ENCODE measurements around the gene FERMT1.

FERMT1 gene

GRCh38 chr20:6053776-6054688 lies 68.8 kb downstream of the FERMT1 start, which contains the start of gene LRRN4:
LRRN4 (minus strand) TSS chr20:6054060; CDS start chr20:6052799, 1,261 bp downstream.
- Histone ChIP-seq H3F3A (ENCODE audit: low read depth) (no peaks in the 10 kb centered on the region), H2AFZ (ENCODE audit: low read length) (no peak within 1 kb of the TSS), H3K9me2 (replicated peaks; ENCODE audit: low read depth, low read length) (no peaks in the 10 kb centered on the region), H3K4me3 (ENCODE audit: low read length, poor library complexity, severe bottlenecking) (no peak within 1 kb of the TSS), H3K9ac (ENCODE audit: low read depth, low read length, poor library complexity, severe bottlenecking) (no peak within 1 kb of the TSS), H3K27me3 (ENCODE audit: insufficient read depth, low read length, poor library complexity, severe bottlenecking) (no peaks in the 10 kb centered on the region), H3K36me3 (ENCODE audit: insufficient read depth, low read length) (no peaks in the 10 kb centered on the region), H3K4me1 (ENCODE audit: insufficient read depth, low read length, poor library complexity, severe bottlenecking) (peaks cover 4% of the 10 kb centered on the region), H3K9me3 (ENCODE audit: insufficient read depth, low read depth, low read length) (no peaks in the 10 kb centered on the region), H4K20me1 (ENCODE audit: insufficient read depth, low read length, poor library complexity, severe bottlenecking) (no peaks in the 10 kb centered on the region), H3K4me2 (ENCODE audit: low read depth, low read length, poor library complexity, severe bottlenecking) (no peak within 1 kb of the TSS), H3K79me2 (ENCODE audit: insufficient read depth, low read length) (no peaks in the 10 kb centered on the region)
- TF ChIP-seq EZH2phosphoT487 (IDR thresholded peaks at IDR 0.05; ENCODE audit: borderline replicate concordance) (no peak), CTCF (conservative IDR thresholded peaks at IDR 0.05; ENCODE audit: low read length) (no peak)

- H3K27me3 ChIP-seq (ENCODE audit: insufficient read depth, low read length, poor library complexity, severe bottlenecking): no peaks in the 10 kb centered on the region
- no peak overlapping the region for H2AFZ ChIP-seq (ENCODE audit: low read length)
- no peaks in the 10 kb centered on the region for H3F3A ChIP-seq (ENCODE audit: low read depth)
Observed at GRCh38 chr20:6053064-6053775, 69.6 kb downstream of the FERMT1 start.

GRCh38 chr20:6051505-6051904 lies 71.3 kb downstream of the FERMT1 start:
- TF ChIP-seq EZH2phosphoT487 (IDR thresholded peaks at IDR 0.05; ENCODE audit: borderline replicate concordance) (no peak), CTCF (conservative IDR thresholded peaks at IDR 0.05; ENCODE audit: low read length) (no peak)
- H3K9me2 ChIP-seq (replicated peaks; ENCODE audit: low read depth, low read length): no peaks in the 10 kb centered on the region
- no peak overlapping the region for H3K4me2 ChIP-seq (ENCODE audit: low read depth, low read length, poor library complexity, severe bottlenecking)
- no peak overlapping the region for H3K4me3 ChIP-seq (ENCODE audit: low read length, poor library complexity, severe bottlenecking)
- no peaks in the 10 kb centered on the region for H3K9me3 ChIP-seq (ENCODE audit: insufficient read depth, low read depth, low read length)
- H3K79me2 ChIP-seq (ENCODE audit: insufficient read depth, low read length): no peaks in the 10 kb centered on the region
- no peaks in the 10 kb centered on the region for H3F3A ChIP-seq (ENCODE audit: low read depth)
- peaks cover 4% of the 10 kb centered on the region for H3K4me1 ChIP-seq (ENCODE audit: insufficient read depth, low read length, poor library complexity, severe bottlenecking)
- H3K36me3 ChIP-seq (ENCODE audit: insufficient read depth, low read length): no peaks in the 10 kb centered on the region
- H4K20me1 ChIP-seq (ENCODE audit: insufficient read depth, low read length, poor library complexity, severe bottlenecking): no peaks in the 10 kb centered on the region
- no peaks in the 10 kb centered on the region for H3K27me3 ChIP-seq (ENCODE audit: insufficient read depth, low read length, poor library complexity, severe bottlenecking)
- no peak overlapping the region for H2AFZ ChIP-seq (ENCODE audit: low read length)
- H3K9ac ChIP-seq (ENCODE audit: low read depth, low read length, poor library complexity, severe bottlenecking): no peak overlapping the region

More at GRCh38 chr20:6053064-6053775, 69.6 kb downstream of the FERMT1 start:
- H3K9me2 ChIP-seq (replicated peaks; ENCODE audit: low read depth, low read length): no peaks in the 10 kb centered on the region
- H3K36me3 ChIP-seq (ENCODE audit: insufficient read depth, low read length): no peaks in the 10 kb centered on the region
- H3K79me2 ChIP-seq (ENCODE audit: insufficient read depth, low read length): no peaks in the 10 kb centered on the region
- no peaks in the 10 kb centered on the region for H4K20me1 ChIP-seq (ENCODE audit: insufficient read depth, low read length, poor library complexity, severe bottlenecking)
- TF ChIP-seq CTCF (conservative IDR thresholded peaks at IDR 0.05; ENCODE audit: low read length): no peak
- H3K4me2 ChIP-seq (ENCODE audit: low read depth, low read length, poor library complexity, severe bottlenecking): no peak overlapping the region
- no peak overlapping the region for H3K4me3 ChIP-seq (ENCODE audit: low read length, poor library complexity, severe bottlenecking)
- no peak overlapping the region for H3K9ac ChIP-seq (ENCODE audit: low read depth, low read length, poor library complexity, severe bottlenecking)
- no peaks in the 10 kb centered on the region for H3K9me3 ChIP-seq (ENCODE audit: insufficient read depth, low read depth, low read length)
- H3K4me1 ChIP-seq (ENCODE audit: insufficient read depth, low read length, poor library complexity, severe bottlenecking): peaks cover 4% of the 10 kb centered on the region

Measured in Loucy (cell line).